T1000 (cell line): ENCODE measurements around the gene UBR3.
"Not testable (repeated sequence)": the region's sequence is repeated elsewhere in the genome, so short reads cannot be mapped to it uniquely, and the experiment has no call there.

Experiments used
- DNase-seq: peaks from one replicate; lab custom pipeline; 2025; ENCODE audit warnings: mixed read lengths; lab: John Stamatoyannopoulos, UW

UBR3 gene

DNA sequence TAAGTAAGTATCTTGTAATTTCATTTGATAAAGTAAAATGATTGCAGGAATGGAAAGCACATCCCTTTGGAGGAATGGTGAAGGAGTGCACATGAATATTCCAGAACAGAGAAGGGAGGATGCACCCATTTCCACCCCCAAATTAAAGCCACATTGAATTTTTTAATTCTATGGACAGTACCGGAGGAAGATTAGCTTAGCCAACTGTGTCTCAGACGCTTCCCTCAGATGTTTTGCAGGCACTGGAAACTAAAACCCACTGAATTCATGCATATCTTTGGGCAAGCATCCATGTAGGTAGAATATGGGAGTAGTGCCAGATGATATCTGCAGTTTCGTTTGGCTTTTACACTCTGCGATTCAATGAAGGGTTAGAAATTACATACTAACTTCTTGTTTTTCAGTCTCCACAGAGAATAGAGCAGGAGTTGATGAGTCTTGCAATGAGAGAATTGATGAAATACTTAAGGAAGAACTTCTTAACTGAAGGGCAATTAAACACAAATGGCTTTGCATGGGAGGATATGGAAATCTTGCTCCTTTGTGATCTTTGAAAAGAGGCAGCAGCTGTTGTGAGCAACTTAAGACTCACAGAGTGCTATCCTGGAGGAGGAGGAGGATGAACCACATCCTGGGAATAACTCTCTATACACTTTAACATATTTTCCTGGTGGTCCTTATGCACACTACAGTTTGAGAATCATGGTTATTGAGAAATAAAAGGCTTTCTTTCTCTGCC is 279.0 kb downstream of the UBR3 start:
- no peak for DNase-seq

DNA sequence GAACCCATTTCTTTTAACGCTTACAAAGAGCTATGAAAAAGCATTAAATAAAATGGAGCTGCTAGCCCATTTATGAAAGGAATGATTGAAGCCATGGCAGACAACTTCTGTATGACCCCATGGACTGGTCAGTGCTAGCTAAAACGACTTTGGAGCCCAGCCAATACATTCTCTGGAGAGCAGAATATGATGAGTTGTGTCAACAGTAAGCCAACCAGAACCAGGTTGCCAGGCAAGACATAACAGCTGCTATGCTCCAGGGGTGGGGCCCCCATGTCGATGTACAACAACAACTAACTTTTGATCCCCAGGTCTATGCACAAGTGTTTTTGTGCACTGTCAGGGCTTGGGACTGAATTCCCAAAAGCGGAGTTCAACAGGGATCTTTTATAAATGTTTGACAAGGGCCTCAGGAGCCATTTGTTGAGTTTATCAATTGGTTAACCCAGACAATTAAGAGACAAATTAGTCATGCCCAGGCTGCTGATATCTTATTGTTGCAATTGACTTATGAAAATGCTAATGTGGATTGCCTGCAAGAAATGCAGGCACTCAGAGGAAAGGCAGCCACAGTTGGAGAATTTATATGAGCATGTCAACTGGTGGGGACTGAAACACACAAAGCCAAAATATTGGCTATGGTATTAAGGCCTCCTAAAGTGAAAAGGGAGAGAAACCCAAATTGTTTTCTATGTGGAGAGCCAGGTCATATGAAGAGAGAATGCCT is 286.1 kb downstream of the UBR3 start:
- no peak for DNase-seq

DNA sequence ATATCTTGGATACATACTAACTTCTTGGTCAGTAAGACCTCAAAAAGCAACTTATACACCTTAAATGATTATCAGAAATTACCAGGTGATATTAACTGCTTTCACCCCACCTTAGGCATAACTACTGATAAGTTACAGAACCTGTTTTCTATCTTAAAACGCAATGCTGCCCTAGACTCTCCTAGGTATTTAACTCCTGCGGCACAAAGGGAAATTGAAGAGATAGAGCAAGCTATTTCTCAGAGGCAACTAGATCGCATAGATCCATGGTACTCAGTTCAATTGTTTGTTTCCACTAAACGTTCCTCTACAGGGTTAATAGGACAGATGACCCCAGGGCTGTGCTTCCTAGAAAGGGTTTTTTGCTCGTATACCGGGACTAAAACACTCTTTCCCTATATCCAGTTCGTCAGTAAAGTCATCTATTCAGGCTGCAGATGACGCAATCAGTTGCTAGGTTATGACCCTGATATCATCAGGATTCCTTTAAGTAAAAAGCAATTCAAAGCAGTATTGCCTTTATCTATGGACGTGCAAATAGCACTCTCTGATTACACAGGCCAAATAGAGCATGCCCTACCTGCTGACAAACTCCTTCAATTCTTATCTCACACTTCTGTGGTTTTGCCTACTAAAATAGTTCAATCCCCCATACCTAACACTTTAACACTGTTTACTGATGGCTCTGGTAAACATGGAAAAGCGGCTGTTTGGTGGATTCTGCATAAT is 288.4 kb downstream of the UBR3 start:
- DNase-seq, result no peak

DNA sequence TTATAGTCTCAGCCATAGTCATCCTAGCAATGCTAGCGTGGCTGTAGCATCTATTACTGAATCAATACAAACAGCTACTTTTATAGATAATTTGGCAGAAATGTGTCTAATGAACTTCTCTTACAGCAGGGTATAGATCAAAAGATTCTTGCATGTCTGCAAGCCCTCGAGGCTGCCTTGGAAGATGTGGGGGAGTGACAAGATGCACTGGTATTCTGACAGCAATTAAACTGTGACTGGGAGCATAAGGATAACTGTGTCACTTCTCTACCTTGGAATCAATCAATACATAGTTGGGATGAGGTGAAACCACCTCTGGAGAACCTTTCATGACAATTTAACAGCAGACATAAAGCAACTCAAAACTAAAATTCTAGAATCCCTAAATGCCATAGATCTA is 291.4 kb downstream of the UBR3 start:
- no peak for DNase-seq

DNA sequence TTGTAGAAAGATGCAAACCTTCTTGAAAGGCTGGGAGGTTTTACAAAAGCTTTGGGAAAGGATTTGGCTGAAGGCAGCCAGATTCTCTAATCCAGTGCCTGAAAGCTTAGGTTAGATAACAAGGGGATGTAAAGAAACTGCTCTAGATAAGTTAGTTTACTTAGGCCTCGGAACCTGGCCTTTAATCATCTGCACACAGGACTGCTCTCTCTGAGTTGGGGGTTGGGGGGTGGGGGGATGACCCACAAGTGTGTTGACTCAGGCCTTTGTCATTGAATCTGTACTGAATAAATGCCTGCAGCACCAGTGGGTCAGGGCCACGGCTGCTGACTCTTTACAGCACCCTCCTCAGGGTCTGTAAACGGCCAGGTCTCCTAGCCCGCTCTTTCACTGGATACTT is 292.1 kb downstream of the UBR3 start:
- DNase-seq, result not testable (repeated sequence)

DNA sequence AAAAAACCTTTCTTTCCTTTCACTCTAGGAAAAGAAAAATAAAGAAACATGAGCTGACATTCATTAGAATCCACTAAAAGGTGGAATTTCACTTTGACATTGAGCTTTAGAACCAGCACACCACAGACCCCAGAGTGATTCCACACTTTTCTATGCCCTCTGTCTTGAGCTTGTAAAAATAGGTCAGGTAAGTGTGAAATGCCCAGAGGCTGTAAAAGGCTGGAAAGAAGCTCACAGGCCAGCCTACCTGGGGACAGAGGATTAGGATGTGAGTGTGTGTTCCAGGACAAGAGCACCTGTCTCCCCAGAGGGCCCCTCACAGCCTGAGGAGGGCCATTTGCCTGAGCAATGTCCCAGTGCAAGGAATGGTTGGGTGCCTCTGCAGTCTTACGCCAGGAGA is 294.4 kb downstream of the UBR3 start:
- no peak for DNase-seq

DNA sequence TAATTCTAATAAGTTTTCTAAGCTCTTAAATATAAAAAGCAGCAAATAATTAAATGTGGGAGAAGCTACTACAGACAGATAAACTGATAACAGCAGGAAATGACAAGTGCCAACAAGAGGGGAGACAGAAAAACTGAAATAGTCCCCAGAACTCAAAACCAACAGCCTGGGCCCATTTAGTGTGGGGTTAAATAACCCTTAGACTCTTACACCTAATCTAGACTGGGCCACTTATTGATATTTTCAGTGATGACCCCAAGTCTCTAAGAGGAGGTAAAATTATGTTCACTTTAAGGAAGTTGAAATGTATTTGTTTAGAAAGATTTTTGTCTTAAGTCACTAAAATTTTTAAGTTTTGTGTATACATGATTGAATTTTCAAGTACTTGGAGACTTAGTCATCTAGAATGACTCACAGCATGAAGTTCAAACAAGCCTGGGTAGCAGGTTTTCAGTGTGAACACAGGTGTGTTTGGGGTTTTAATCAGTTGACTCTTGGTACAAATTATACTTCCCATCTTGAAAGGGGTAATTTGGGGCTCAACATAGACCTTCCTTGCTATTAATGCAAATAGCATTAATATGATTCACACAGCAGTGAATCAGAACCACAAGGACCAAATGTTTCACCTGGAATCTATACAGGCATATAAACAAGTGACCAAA is 295.8 kb downstream of the UBR3 start:
- no peak for DNase-seq

DNA sequence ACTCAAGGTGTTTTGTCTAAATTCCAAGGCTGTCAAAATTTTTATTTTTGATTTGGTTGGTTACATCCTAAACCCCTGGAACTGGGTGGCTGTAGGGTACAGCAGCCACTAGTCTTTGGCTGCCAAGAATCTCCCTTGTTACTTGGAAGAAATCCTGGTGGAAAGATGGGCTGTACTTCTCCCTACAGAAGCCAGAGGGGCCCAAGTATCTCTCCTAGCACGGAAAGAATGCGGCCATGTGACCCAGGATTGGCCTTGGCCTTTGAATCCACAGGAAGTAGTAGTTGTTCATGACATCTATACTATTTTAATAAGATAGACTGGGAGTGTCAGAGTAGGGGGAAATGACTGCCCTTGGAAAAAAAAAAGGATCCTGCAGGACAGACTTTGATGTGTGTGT is 296.3 kb downstream of the UBR3 start:
- no peak for DNase-seq

DNA sequence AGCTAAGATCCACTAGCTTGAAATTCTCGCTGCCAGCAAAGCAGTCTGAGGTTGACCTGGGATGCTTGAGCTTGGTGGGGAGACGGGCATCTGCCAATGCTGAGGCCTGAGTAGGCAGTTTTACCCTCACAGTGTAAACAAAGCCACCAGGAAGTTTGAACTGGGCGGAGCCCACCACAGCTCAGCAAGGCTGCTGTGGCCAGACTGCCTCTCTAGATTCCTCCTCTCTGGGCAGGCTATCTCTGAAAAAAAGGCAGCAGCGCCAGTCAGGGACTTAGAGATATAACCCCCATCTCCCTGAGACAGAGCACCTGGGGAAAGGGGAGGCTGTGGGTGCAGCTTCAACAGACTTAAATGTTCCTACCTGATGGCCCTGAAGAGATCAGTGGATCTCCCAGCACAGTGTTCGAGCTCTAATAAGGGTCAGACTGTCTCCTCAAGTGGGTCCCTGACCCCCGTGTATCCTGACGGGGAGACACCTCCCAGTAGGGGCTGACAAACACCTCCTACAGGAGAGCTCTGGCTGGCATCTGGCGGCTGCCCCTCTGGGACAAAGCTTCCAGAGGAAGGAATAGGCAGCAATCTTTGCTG is 299.0 kb downstream of the UBR3 start:
- DNase-seq, result not testable (repeated sequence)
